ENCODE results near the gene LGALS7B. TPM values are rescaled to one million over a fixed set of nuclear protein-coding genes. Genes with fewer than 3 reads are reported as not detected.
"Not testable (repeated sequence)": the region's sequence is repeated elsewhere in the genome, so short reads cannot be mapped to it uniquely, and the experiment has no call there.

Gene LGALS7B
- total RNA-seq, 1 experiment from 2014 or later: 2.4 TPM

DNA sequence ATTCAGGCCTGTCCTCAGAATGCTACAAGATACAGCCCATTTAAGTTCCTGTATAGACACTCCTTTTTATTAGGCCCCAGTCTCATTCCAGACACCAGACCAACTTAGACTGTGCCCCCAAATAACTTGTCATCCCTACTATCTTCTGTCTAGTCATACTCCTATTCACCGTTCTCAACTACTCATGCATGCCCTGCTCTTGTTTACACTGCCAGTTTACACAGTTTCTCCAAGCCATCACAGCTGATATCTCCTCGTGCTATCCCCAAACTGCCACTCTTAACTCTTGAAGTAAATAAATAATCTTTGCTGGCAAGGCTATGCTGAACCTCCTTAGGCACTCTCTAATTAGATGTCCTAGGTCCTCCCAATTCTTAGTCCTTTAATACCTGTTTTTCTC is 34.8 kb upstream of the LGALS7B start:
- H3K4me2 ChIP-seq (ENCODE audit: low read length); BruUV-seq (replicated peaks); DNase-seq (ENCODE audit: low read depth, low spot score); H3K79me2 ChIP-seq (ENCODE audit: insufficient read depth, low read length); CTCF ChIA-PET; intact Hi-C loops (cut with micrococcal nuclease); ATAC-seq; H4K20me1 ChIP-seq (ENCODE audit: insufficient read depth); H3K9me3 ChIP-seq (ENCODE audit: control insufficient read depth in 1 of 2, insufficient read depth in 1 of 2, low read depth in 1 of 2, low read length in 2 of 2); RAD21 ChIA-PET (ENCODE audit: low non-redundant PET in 1 of 2, low total read pairs in 2 of 2, uncharacterized antibody in 2 of 2, unreplicated experiment in 2 of 2); H3K36me3 ChIP-seq (ENCODE audit: control insufficient read depth in 1 of 2, insufficient read depth in 2 of 2, low read length in 2 of 2); H3K9me2 ChIP-seq (ENCODE audit: insufficient read depth); POLR2A ChIA-PET; H3K27me3 ChIP-seq (ENCODE audit: insufficient read depth, low read length); H2AFZ ChIP-seq (ENCODE audit: low read depth, low read length, poor library complexity, severe bottlenecking); H3K4me1 ChIP-seq (ENCODE audit: control insufficient read depth in 1 of 2, insufficient read depth in 2 of 2, low read length in 2 of 2); H3K27ac ChIP-seq (ENCODE audit: low read depth, low read length); H3K4me3 ChIP-seq (replicated peaks in 1 of 2; ENCODE audit: low read depth in 1 of 2, low read length in 2 of 2); H3K9ac ChIP-seq (ENCODE audit: low read length): not testable (repeated sequence)

DNA sequence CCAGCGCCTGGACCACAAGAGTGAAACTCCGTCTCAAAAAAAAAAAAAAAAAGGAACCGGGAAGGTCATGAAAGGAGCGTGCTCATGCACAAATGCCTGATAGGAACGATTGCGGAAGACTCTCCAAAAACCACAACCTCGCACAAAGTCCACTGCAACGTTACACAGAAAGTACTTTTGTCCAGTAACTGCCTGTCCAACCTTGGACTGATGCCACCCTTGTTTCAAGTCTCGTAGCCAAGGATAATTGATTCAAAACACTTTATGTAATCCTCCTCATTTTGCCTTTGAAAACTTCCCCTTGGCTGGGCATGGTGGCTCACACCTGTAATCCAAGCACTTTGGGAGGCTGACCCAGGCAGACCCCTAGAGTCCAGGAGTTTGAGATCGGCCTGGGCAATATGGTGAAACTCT is 29.4 kb upstream of the LGALS7B start:
- DNase-seq (ENCODE audit: low read depth, low spot score) (no peak), ATAC-seq (no peak)
- ChIA-PET RAD21 (ENCODE audit: low non-redundant PET in 1 of 2, low total read pairs in 2 of 2, uncharacterized antibody in 2 of 2, unreplicated experiment in 2 of 2) (no interaction called here), POLR2A (no interaction called here), CTCF (no interaction called here)
- Histone ChIP-seq H2AFZ (ENCODE audit: low read depth, low read length, poor library complexity, severe bottlenecking) (no peak overlapping the region), H3K9me3 (ENCODE audit: control insufficient read depth in 1 of 2, insufficient read depth in 1 of 2, low read depth in 1 of 2, low read length in 2 of 2) (no peaks in the 10 kb centered on the region), H3K36me3 (ENCODE audit: control insufficient read depth in 1 of 2, insufficient read depth in 2 of 2, low read length in 2 of 2) (no peaks in the 10 kb centered on the region), H3K4me1 (ENCODE audit: control insufficient read depth in 1 of 2, insufficient read depth in 2 of 2, low read length in 2 of 2) (no peaks in the 10 kb centered on the region), H3K27me3 (ENCODE audit: insufficient read depth, low read length) (no peaks in the 10 kb centered on the region), H3K4me2 (ENCODE audit: low read length) (no peak overlapping the region), H3K9ac (ENCODE audit: low read length) (no peak overlapping the region), H3K27ac (ENCODE audit: low read depth, low read length) (no peak overlapping the region), H4K20me1 (ENCODE audit: insufficient read depth) (no peaks in the 10 kb centered on the region), H3K9me2 (ENCODE audit: insufficient read depth) (no peaks in the 10 kb centered on the region), H3K79me2 (ENCODE audit: insufficient read depth, low read length) (no peaks in the 10 kb centered on the region), H3K4me3 (replicated peaks in 1 of 2; ENCODE audit: low read depth in 1 of 2, low read length in 2 of 2) (no peak overlapping the region)
- intact Hi-C loops (cut with micrococcal nuclease): no loop called here
- no TSS peak for BruUV-seq (replicated peaks)
- TF ChIP-seq ZNF274 (IDR thresholded peaks at IDR 0.05; ENCODE audit: low read depth, low read length): no peak
- TF ChIP-seq JUND (IDR thresholded peaks at IDR 0.05): no peak
- TF ChIP-seq TCF7L2 (IDR thresholded peaks at IDR 0.05; ENCODE audit: borderline replicate concordance, extremely low read depth, insufficient read depth, insufficient read length): no peak
- TF ChIP-seq, protein P1, sequence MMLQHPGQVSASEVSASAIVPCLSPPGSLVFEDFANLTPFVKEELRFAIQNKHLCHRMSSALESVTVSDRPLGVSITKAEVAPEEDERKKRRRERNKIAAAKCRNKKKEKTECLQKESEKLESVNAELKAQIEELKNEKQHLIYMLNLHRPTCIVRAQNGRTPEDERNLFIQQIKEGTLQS (IDR thresholded peaks at IDR 0.05): no peak
- TF ChIP-seq POLR2A (IDR thresholded peaks at IDR 0.05; ENCODE audit: borderline replicate concordance, extremely low read depth, insufficient read depth, insufficient read length): no peak
- no peak for TF ChIP-seq EGR1 (IDR thresholded peaks at IDR 0.05; ENCODE audit: low read depth)
- TF ChIP-seq, protein P2, sequence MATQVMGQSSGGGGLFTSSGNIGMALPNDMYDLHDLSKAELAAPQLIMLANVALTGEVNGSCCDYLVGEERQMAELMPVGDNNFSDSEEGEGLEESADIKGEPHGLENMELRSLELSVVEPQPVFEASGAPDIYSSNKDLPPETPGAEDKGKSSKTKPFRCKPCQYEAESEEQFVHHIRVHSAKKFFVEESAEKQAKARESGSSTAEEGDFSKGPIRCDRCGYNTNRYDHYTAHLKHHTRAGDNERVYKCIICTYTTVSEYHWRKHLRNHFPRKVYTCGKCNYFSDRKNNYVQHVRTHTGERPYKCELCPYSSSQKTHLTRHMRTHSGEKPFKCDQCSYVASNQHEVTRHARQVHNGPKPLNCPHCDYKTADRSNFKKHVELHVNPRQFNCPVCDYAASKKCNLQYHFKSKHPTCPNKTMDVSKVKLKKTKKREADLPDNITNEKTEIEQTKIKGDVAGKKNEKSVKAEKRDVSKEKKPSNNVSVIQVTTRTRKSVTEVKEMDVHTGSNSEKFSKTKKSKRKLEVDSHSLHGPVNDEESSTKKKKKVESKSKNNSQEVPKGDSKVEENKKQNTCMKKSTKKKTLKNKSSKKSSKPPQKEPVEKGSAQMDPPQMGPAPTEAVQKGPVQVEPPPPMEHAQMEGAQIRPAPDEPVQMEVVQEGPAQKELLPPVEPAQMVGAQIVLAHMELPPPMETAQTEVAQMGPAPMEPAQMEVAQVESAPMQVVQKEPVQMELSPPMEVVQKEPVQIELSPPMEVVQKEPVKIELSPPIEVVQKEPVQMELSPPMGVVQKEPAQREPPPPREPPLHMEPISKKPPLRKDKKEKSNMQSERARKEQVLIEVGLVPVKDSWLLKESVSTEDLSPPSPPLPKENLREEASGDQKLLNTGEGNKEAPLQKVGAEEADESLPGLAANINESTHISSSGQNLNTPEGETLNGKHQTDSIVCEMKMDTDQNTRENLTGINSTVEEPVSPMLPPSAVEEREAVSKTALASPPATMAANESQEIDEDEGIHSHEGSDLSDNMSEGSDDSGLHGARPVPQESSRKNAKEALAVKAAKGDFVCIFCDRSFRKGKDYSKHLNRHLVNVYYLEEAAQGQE (IDR thresholded peaks at IDR 0.05; ENCODE audit: low read depth): no peak
- no peak for TF ChIP-seq ZFX (IDR thresholded peaks at IDR 0.05)

DNA sequence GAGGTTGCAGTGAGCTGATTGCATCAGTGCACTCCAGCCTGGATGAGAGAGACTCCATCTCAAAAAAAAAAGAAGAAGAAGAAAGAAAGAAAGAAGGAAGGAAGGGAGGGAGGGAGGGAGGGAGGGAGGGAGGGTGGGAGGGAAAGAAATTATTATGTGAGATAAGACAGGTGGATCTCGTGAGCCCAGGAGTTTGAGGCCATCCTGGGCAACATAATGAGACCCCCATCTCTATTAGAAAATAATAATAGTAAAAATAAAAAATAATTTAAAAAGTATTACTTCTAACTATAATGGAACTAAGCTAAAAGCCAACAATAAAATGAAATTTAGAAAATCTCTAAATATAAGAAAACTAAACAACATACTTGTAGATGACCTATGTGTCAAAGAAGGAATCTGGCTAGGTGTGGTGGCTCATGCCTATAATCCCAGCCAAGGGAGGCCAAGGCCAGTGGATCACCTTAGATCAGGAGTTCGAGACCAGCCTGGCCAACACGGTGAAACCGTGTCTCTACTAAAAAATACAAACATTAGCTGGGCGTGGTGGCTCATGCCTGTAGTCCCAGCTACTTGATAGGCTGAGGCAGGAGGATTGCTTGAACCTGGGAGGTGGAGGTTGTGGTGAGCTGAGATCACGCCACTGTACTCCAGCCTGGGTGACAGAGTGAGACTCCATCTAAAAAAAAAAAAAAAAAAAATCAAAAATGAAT is 28.0 kb upstream of the LGALS7B start:
- H3K9ac ChIP-seq (ENCODE audit: low read length); H3K4me1 ChIP-seq (ENCODE audit: control insufficient read depth in 1 of 2, insufficient read depth in 2 of 2, low read length in 2 of 2); H3K36me3 ChIP-seq (ENCODE audit: control insufficient read depth in 1 of 2, insufficient read depth in 2 of 2, low read length in 2 of 2); H3K79me2 ChIP-seq (ENCODE audit: insufficient read depth, low read length); H3K27ac ChIP-seq (ENCODE audit: low read depth, low read length); intact Hi-C loops (cut with micrococcal nuclease); DNase-seq (ENCODE audit: low read depth, low spot score); H3K27me3 ChIP-seq (ENCODE audit: insufficient read depth, low read length); BruUV-seq (replicated peaks); ATAC-seq; H2AFZ ChIP-seq (ENCODE audit: low read depth, low read length, poor library complexity, severe bottlenecking); H3K9me3 ChIP-seq (ENCODE audit: control insufficient read depth in 1 of 2, insufficient read depth in 1 of 2, low read depth in 1 of 2, low read length in 2 of 2); RAD21 ChIA-PET (ENCODE audit: low non-redundant PET in 1 of 2, low total read pairs in 2 of 2, uncharacterized antibody in 2 of 2, unreplicated experiment in 2 of 2); H3K4me2 ChIP-seq (ENCODE audit: low read length); H3K4me3 ChIP-seq (replicated peaks in 1 of 2; ENCODE audit: low read depth in 1 of 2, low read length in 2 of 2); H4K20me1 ChIP-seq (ENCODE audit: insufficient read depth); H3K9me2 ChIP-seq (ENCODE audit: insufficient read depth): not testable (repeated sequence)
- CTCF ChIA-PET: interaction anchor here (1.4 kb wide), 1 partner anchor 9 kb away, joined by 6 read pairs; no protein-coding TSS in a partner anchor
- POLR2A ChIA-PET: interaction anchor here (0.7 to 0.9 kb wide), 2 partner anchors 73 to 318 kb away, joined by 3 read pairs; no protein-coding TSS in a partner anchor
